Fibroblast of the aortic adventitia (primary cell): ENCODE data around the gene FHIT. TPM values are rescaled to one million over a fixed set of nuclear protein-coding genes. Genes with fewer than 3 reads are reported as not detected.
"Not testable (repeated sequence)": the region's sequence is repeated elsewhere in the genome, so short reads cannot be mapped to it uniquely, and the experiment has no call there.

Experiments
- DNase-seq: peaks from one replicate; pipeline ENCODE4 v3.0.0-alpha.2; 2010; ENCODE audit warnings: low read depth
- H3K4me3 ChIP-seq: 2 replicates; pipeline ENCODE4 v1.5.1; 2011; ENCODE audit warnings: low read depth, mild to moderate bottlenecking, control low read depth, low read length, moderate library complexity
- total RNA-seq: library from RNA; depleted of rRNA; stranded (reverse); fragments of >200 nt; gene quantifications from 2 replicates; pipeline ENCODE4 v1.2.3, GENCODE V29; 2012; ENCODE audit warnings: low replicate concordance
- TF ChIP-seq, protein P1 (sequence below): IDR thresholded peaks from 2 replicates; pipeline ENCODE4 v1.5.1; 2011; ENCODE audit warnings: mild to moderate bottlenecking, low read length, control low read depth, inconsistent platforms; ENCODE audit not compliant: insufficient read depth

Gene FHIT
- total RNA-seq, 1 donor = 1.5 TPM

DNA sequence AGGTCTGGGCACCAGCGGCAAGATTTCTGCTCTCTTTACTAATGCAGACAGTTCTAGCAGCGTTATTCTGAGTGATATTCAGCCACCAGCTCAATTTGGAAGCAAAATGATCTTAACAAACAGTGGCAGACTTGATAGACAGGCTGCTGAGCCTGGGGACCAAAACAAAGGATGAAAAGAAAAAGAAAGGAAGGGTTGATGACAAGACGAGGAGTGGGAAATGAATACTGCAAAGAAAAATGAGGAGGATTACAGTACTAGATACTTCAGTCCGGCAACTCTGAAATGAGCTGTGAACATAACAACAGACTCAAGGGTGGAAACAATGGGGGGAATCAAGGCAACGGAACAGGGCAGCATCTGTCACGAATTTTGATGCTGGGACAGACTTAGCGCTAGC is 28.8 kb downstream of the FHIT start:
- DNase-seq = no peak
- TF ChIP-seq, protein P1, sequence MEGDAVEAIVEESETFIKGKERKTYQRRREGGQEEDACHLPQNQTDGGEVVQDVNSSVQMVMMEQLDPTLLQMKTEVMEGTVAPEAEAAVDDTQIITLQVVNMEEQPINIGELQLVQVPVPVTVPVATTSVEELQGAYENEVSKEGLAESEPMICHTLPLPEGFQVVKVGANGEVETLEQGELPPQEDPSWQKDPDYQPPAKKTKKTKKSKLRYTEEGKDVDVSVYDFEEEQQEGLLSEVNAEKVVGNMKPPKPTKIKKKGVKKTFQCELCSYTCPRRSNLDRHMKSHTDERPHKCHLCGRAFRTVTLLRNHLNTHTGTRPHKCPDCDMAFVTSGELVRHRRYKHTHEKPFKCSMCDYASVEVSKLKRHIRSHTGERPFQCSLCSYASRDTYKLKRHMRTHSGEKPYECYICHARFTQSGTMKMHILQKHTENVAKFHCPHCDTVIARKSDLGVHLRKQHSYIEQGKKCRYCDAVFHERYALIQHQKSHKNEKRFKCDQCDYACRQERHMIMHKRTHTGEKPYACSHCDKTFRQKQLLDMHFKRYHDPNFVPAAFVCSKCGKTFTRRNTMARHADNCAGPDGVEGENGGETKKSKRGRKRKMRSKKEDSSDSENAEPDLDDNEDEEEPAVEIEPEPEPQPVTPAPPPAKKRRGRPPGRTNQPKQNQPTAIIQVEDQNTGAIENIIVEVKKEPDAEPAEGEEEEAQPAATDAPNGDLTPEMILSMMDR = no peak
- no peak overlapping the region for H3K4me3 ChIP-seq

GRCh38 chr3:61221759-61222362 is 29.4 kb downstream of the FHIT start:
- no peak overlapping the region for H3K4me3 ChIP-seq
- TF ChIP-seq, protein P1 = no peak
- DNase-seq = no peak

DNA sequence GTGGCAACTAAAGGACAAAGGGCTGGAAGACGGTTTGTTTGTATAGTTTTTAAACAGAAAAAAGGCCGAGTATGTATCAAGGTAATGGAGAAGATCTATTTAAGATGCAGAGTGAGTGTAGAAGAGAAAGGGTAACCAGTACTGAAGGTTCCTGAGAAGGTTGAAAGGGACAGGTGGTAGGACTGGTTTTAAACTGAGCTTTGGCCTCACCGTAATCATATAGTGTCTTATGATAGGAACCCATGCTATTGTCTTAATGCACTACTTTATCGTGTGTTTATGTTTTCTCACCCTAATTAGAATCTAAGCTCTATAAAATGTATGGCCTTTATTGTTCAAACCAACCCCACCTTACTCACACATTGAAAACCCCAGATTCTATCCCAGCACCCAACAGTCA is 32.7 kb downstream of the FHIT start:
- TF ChIP-seq, protein P1 = no peak
- H3K4me3 ChIP-seq = no peak overlapping the region
- no peak for DNase-seq

GRCh38 chr3:61216171-61216570 is 35.1 kb downstream of the FHIT start:
- not testable (repeated sequence) for DNase-seq, H3K4me3 ChIP-seq

DNA sequence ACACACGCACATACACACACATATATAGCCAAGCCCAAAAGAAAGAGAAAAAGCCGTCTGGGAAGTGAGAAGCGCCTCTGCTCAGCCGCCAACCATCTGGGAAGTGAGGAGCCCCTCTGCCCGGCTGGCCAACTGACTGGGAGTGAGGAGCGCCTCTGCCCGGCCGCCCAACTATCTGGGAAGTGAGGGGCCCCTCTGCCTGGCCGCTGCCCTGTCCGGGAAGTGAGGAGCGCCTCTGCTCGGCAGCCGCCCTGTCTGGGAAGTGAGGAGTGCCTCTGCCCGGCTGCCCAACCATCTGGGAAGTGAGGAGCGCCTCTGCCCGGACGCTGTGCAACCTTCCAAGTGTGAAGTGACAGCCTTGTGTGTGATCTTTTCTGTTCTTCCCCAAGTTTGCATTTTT is 49.2 kb downstream of the FHIT start:
- DNase-seq = no peak
- H3K4me3 ChIP-seq = no peak overlapping the region
- TF ChIP-seq, protein P1 = no peak

- H3K4me3 ChIP-seq = no peak overlapping the region
- TF ChIP-seq, protein P1 = no peak
- DNase-seq = no peak
These were observed 50.2 kb downstream of the FHIT start for GRCh38 chr3:61201071-61201470.

GRCh38 chr3:61200270-61200669 is 51.0 kb downstream of the FHIT start:
- DNase-seq = no peak
- TF ChIP-seq, protein P1 = no peak
- no peak overlapping the region for H3K4me3 ChIP-seq
